Breast epithelium (tissue), 4 donors: ENCODE measurements around the gene XYLT1. TPM values are rescaled to one million over a fixed set of nuclear protein-coding genes. Genes with fewer than 3 reads are reported as not detected.

Experiments
- DNase-seq, 2 donors: peaks; one replicate each; pipeline ENCODE4 v3.0.0-alpha.2; 2019; ENCODE audit warnings: low spot score in 2 of 2
- H3K27ac ChIP-seq, 2 donors: fragments of 200-600 bp; sonication (generic) in 1 of 2; one replicate each; pipeline ENCODE4 v1.5.1; 2016 to 2019; ENCODE audit warnings: mild to moderate bottlenecking in 1 of 2
- H3K27me3 ChIP-seq, 2 donors: fragments of 200-600 bp; sonication (generic) in 1 of 2; one replicate each; pipeline versions ENCODE4 v1.5.1 to v1.6.0; 2017 to 2019; ENCODE audit warnings: control low read depth in 1 of 2, mild to moderate bottlenecking in 1 of 2
- H3K36me3 ChIP-seq: fragments of 200-600 bp; one replicate; pipeline ENCODE4 v1.5.1; 2019
- H3K4me1 ChIP-seq, 2 donors: fragments of 200-600 bp; sonication (generic); one replicate each; pipeline ENCODE4 v1.5.1; 2016 to 2019; ENCODE audit warnings: control low read depth in 1 of 2
- H3K4me3 ChIP-seq, 3 donors: fragments of 200-600 bp; sonication (generic); 1 replicate in 2 of 3; 2 replicates in 1 of 3; pipeline ENCODE4 v1.5.1; 2016 to 2019; ENCODE audit warnings: mild to moderate bottlenecking in 3 of 3, moderate library complexity in 2 of 3
- H3K9me3 ChIP-seq, 2 donors: fragments of 200-600 bp; sonication (generic) in 1 of 2; one replicate each; pipeline ENCODE4 v1.5.1; 2016 to 2019; ENCODE audit warnings: control low read depth in 1 of 2
- CTCF ChIP-seq, 3 donors: fragments of 450-650 bp; IDR thresholded peaks; one replicate each; pipeline ENCODE4 v1.5.1; 2016 to 2017; ENCODE audit warnings: antibody characterized with exemption in 3 of 3, mild to moderate bottlenecking in 3 of 3, moderate library complexity in 3 of 3
- POLR2A ChIP-seq: fragments of 450-650 bp; IDR thresholded peaks from one replicate; pipeline ENCODE4 v1.6.1; 2016; ENCODE audit warnings: antibody characterized with exemption, mild to moderate bottlenecking, moderate library complexity
- POLR2AphosphoS5 ChIP-seq, 3 donors: sonication (generic); formaldehyde crosslinking; IDR thresholded peaks; one replicate each; pipeline ENCODE4 v1.6.1; 2017; ENCODE audit warnings: antibody characterized with exemption in 3 of 3
- intact Hi-C: fragments of 100-400 bp; cut with DNase I; formaldehyde crosslinking; loops from one replicate; pipeline ENCODE4 v1.15.1; 2023; ENCODE audit warnings: low total_unique reads
- total RNA-seq, 3 donors: library from RNA; depleted of rRNA; stranded (reverse); fragments of >200 nt; gene quantifications; one replicate each; pipeline ENCODE4 v1.1.0, GENCODE V29; 2016

XYLT1 gene
- total RNA-seq, 3 donors from 2014 or later = 11.9 to 32.8 (median 13.8) TPM

GRCh38 chr16:17230932-17231581 lies 239.7 kb downstream of the XYLT1 start:
- H3K4me3 ChIP-seq = no peak overlapping the region
- TF ChIP-seq CTCF (IDR thresholded peaks at IDR 0.05) (no peak), POLR2A (no peak), POLR2AphosphoS5 (IDR thresholded peaks at IDR 0.05) (no peak)
- H3K36me3 ChIP-seq = no peaks in the 10 kb centered on the region
- intact Hi-C loops = no loop called here
- no peaks in the 10 kb centered on the region for H3K9me3 ChIP-seq
- no peaks in the 10 kb centered on the region for H3K27me3 ChIP-seq
- no peaks in the 10 kb centered on the region for H3K4me1 ChIP-seq
- H3K27ac ChIP-seq = no peak overlapping the region
- no peak for DNase-seq

GRCh38 chr16:17229766-17230165 lies 241.0 kb downstream of the XYLT1 start:
- intact Hi-C loops = no loop called here
- no peaks in the 10 kb centered on the region for H3K9me3 ChIP-seq
- H3K27ac ChIP-seq = no peak overlapping the region
- no peaks in the 10 kb centered on the region for H3K36me3 ChIP-seq
- no peak for DNase-seq
- TF ChIP-seq CTCF (IDR thresholded peaks at IDR 0.05) (no peak), POLR2A (no peak), POLR2AphosphoS5 (IDR thresholded peaks at IDR 0.05) (no peak)
- no peaks in the 10 kb centered on the region for H3K27me3 ChIP-seq
- H3K4me1 ChIP-seq = peaks cover 0 to under 1% of the 10 kb centered on the region in 2 donors
- no peak overlapping the region for H3K4me3 ChIP-seq

GRCh38 chr16:17229131-17229530 lies 241.6 kb downstream of the XYLT1 start:
- Histone ChIP-seq H3K9me3 (no peaks in the 10 kb centered on the region), H3K4me3 (no peak overlapping the region), H3K27ac (no peak overlapping the region), H3K4me1 (peaks cover 0 to 5% of the 10 kb centered on the region in 2 donors), H3K36me3 (no peaks in the 10 kb centered on the region), H3K27me3 (no peaks in the 10 kb centered on the region)
- DNase-seq = no peak
- TF ChIP-seq POLR2AphosphoS5 (IDR thresholded peaks at IDR 0.05) = no peak
- no peak for TF ChIP-seq POLR2A
- no peak for TF ChIP-seq CTCF (IDR thresholded peaks at IDR 0.05)
- intact Hi-C loops = no loop called here

GRCh38 chr16:17228708-17229055 lies 242.1 kb downstream of the XYLT1 start:
- no peak overlapping the region for H3K4me3 ChIP-seq
- no peaks in the 10 kb centered on the region for H3K9me3 ChIP-seq
- TF ChIP-seq CTCF (IDR thresholded peaks at IDR 0.05) = no peak
- no peak for TF ChIP-seq POLR2A
- TF ChIP-seq POLR2AphosphoS5 (IDR thresholded peaks at IDR 0.05) = no peak
- intact Hi-C loops = no loop called here
- no peak for DNase-seq
- peaks cover 0 to 5% of the 10 kb centered on the region in 2 donors for H3K4me1 ChIP-seq
- H3K27ac ChIP-seq = no peak overlapping the region
- no peaks in the 10 kb centered on the region for H3K36me3 ChIP-seq
- no peaks in the 10 kb centered on the region for H3K27me3 ChIP-seq

GRCh38 chr16:17228048-17228707 lies 242.6 kb downstream of the XYLT1 start:
- Histone ChIP-seq H3K4me3 (no peak overlapping the region), H3K9me3 (no peaks in the 10 kb centered on the region), H3K27ac (no peak overlapping the region), H3K27me3 (no peaks in the 10 kb centered on the region), H3K4me1 (peaks cover 0 to 5% of the 10 kb centered on the region in 2 donors), H3K36me3 (no peaks in the 10 kb centered on the region)
- intact Hi-C loops = no loop called here
- TF ChIP-seq CTCF (IDR thresholded peaks at IDR 0.05) (no peak), POLR2A (no peak), POLR2AphosphoS5 (IDR thresholded peaks at IDR 0.05) (no peak)
- no peak for DNase-seq
